Measurements from ENCODE around the gene PER1. TPM values are rescaled to one million over a fixed set of nuclear protein-coding genes. Genes with fewer than 3 reads are reported as not detected.

PER1 gene
- total and polyA plus RNA-seq, 2 of the 13 experiments (the other 11 are each of a cell fraction or from before 2014, with no cell fraction given), result 2.6 to 3.6 TPM

- TF ChIP-seq KDM5A (IDR thresholded peaks at IDR 0.05; ENCODE audit: borderline replicate concordance, low read length) (no peak), NCOA5 (CRISPR knock-in tag; IDR thresholded peaks at IDR 0.05) (no peak), GFI1 (CRISPR knock-in tag; IDR thresholded peaks at IDR 0.05; ENCODE audit: borderline replicate concordance) (no peak), RCOR2 (CRISPR knock-in tag; IDR thresholded peaks at IDR 0.05) (no peak), DMTF1 (CRISPR knock-in tag; IDR thresholded peaks at IDR 0.05) (no peak), RFX1 (IDR thresholded peaks at IDR 0.05) (no peak), ZNF7 (CRISPR knock-in tag; IDR thresholded peaks at IDR 0.05) (0 out of 2 replicates have a peak, but pooled peaks have one; percentile 20), HOXA3 (CRISPR knock-in tag; IDR thresholded peaks at IDR 0.05) (peak; percentile 43), MED8 (CRISPR knock-in tag; IDR thresholded peaks at IDR 0.05; ENCODE audit: insufficient replicate concordance) (no peak), DMAP1 (CRISPR knock-in tag; IDR thresholded peaks at IDR 0.05) (no peak; the same call in 1 of the 2 replicates), ERF (CRISPR knock-in tag; IDR thresholded peaks at IDR 0.05) (peak; percentile 40; the same call in 1 of the 2 replicates), SP140L (CRISPR knock-in tag; IDR thresholded peaks at IDR 0.05; ENCODE audit: borderline replicate concordance) (no peak), ZNF274 (CRISPR knock-in tag; IDR thresholded peaks at IDR 0.05) (no peak; the same call in 1 of the 2 replicates), ZNF644 (CRISPR knock-in tag; IDR thresholded peaks at IDR 0.05; ENCODE audit: low read depth) (no peak), ZNF607 (CRISPR knock-in tag; IDR thresholded peaks at IDR 0.05; ENCODE audit: borderline replicate concordance) (no peak), SIN3A (IDR thresholded peaks at IDR 0.05; ENCODE audit: borderline replicate concordance, low read depth, low read length) (no peak), ZNF616 (CRISPR knock-in tag; IDR thresholded peaks at IDR 0.05; ENCODE audit: low read depth) (no peak), ZNF609 (CRISPR knock-in tag; IDR thresholded peaks at IDR 0.05; ENCODE audit: borderline replicate concordance) (peak; percentile 37; the same call in 1 of the 2 replicates), ZNF639 (CRISPR knock-in tag; conservative IDR thresholded peaks at IDR 0.05) (no peak), ZNF704 (CRISPR knock-in tag; IDR thresholded peaks at IDR 0.05; ENCODE audit: borderline replicate concordance) (no peak), GTF2F1 (IDR thresholded peaks at IDR 0.05; ENCODE audit: low read length) (no peak)
Observed at GRCh38 chr17:8152112-8152775, at the start of gene PER1 (continued).

Data from HepG2 (cell line).